Measurements from ENCODE around the gene NFIX. TPM values are rescaled to one million over a fixed set of nuclear protein-coding genes. Genes with fewer than 3 reads are reported as not detected.

The NFIX gene
- total RNA-seq, 1 experiment from 2014 or later = 69.7 TPM

DNA sequence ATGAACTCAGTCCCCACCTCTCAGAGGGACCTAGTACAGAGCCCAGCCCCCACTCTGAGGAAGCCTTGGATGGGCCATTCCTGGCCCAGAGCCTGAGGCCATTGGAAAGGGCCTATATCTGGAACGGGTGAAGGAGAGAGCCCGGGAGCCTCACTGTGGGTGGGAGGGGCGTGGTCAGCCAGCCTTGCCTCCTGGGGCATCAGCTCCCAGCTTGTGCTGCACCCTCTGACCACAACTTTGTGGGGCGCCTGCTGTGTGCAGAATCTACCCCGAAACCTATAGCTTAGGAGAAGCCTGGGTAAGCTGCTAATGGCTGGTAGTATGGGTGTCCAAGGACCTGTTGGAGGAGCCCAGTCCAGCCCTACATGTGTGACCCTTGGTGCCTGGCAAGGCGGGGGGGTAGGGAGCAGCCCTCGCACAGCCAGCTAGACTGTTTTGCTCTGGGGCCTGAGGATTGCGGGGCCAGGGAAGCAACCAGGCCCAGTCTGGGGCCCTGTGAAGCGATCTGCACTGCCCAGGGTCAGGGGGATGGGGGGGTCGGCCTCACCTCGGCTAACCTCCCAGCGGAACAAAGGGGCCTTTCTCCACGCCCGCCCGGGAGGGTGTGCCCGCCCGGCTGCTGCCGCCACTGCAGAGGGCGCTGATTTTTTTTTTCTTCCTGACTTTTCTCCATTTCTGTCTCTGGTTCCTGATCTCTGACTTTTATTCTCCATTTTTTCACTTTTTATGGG lies 65.1 kb downstream of the NFIX start:
- no peak for DNase-seq (ENCODE audit: low spot score)
- peak overlapping the region; percentile 33 for H3K27ac ChIP-seq (ENCODE audit: low read depth, low read length, poor library complexity, severe bottlenecking)
- intact Hi-C loops (cut with micrococcal nuclease; ENCODE audit: unreplicated experiment) = no loop called here
- peak overlapping the region; percentile 43 for H3K4me3 ChIP-seq (ENCODE audit: low read depth, low read length, poor library complexity, severe bottlenecking)
- peaks cover 53% of the 10 kb centered on the region for H3K4me1 ChIP-seq (ENCODE audit: insufficient read depth, low read length, poor library complexity, severe bottlenecking)
- H3K36me3 ChIP-seq (ENCODE audit: insufficient read depth, low read length, poor library complexity, severe bottlenecking) = no peaks in the 10 kb centered on the region
- POLR2A ChIA-PET (ENCODE audit: low non-redundant PET) = interaction anchor here (0.5 kb wide), 1 partner anchor 14 kb away, joined by 6 read pairs; no protein-coding TSS in a partner anchor
- H3K9me3 ChIP-seq (ENCODE audit: low read depth, low read length, poor library complexity, severe bottlenecking) = no peaks in the 10 kb centered on the region
- TF ChIP-seq, protein P1, sequence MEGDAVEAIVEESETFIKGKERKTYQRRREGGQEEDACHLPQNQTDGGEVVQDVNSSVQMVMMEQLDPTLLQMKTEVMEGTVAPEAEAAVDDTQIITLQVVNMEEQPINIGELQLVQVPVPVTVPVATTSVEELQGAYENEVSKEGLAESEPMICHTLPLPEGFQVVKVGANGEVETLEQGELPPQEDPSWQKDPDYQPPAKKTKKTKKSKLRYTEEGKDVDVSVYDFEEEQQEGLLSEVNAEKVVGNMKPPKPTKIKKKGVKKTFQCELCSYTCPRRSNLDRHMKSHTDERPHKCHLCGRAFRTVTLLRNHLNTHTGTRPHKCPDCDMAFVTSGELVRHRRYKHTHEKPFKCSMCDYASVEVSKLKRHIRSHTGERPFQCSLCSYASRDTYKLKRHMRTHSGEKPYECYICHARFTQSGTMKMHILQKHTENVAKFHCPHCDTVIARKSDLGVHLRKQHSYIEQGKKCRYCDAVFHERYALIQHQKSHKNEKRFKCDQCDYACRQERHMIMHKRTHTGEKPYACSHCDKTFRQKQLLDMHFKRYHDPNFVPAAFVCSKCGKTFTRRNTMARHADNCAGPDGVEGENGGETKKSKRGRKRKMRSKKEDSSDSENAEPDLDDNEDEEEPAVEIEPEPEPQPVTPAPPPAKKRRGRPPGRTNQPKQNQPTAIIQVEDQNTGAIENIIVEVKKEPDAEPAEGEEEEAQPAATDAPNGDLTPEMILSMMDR (conservative IDR thresholded peaks at IDR 0.05; ENCODE audit: low read depth, low read length) = no peak
- TF ChIP-seq EZH2 (IDR thresholded peaks at IDR 0.05; ENCODE audit: borderline replicate concordance, low read depth, low read length, poor library complexity, severe bottlenecking) = no peak
- BruUV-seq (replicated peaks) = no TSS peak
- CTCF ChIA-PET = interaction anchor here (0.5 to 2.7 kb wide), 14 partner anchors 13 to 300 kb away, joined by 3 to 20 read pairs (median 4); no protein-coding TSS in a partner anchor
- H3K27me3 ChIP-seq (replicated peaks; ENCODE audit: insufficient read depth, low read depth, low read length, poor library complexity) = no peaks in the 10 kb centered on the region

DNA sequence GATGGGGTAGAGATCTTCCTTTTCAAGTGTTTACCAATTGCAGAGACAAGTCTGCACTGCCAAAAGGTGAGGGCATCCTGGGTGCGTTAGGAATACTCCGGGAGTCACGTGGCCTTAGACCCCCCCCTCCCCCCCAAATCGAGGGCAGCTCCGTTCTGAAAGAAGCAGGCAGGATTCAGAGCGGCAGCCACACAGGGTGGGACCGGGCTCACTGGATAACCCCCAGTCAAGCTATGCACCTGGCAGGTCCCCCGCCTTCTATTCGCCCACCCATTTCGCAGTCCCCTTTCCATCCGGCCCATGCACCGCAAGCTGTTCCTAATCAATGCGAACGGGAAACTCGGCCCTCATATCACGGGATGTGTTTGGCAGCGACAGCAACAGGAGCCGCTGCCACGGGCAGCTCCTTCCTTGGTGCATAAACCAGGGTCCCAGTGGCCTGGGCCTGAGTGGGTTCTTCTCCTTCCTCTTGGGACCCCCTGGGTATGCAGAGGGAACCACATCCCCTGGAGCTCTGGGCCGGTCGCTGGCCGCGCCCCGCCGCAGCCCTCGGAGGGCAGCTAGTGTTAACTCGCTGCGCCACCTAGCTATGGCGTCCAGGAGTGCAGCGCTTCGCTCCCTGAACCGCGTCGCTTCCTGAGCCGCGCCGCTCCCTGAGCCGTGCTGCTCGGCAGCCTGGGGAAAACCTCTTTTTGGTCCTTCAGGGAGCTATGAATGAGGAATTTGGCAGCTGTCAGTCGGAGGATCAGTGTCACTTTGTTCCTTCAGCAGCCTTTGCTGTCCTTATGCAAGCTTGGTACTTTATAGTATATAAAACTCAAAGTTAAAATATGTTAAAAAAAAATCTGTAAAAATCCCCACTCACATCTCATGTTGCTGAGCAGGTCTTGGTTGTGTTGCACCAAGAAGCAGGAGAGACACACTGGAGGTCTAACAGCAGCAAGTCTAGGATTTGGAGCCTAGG lies 66.0 kb downstream of the NFIX start:
- peak; percentile 85 for DNase-seq (ENCODE audit: low spot score)
- no TSS peak for BruUV-seq (replicated peaks)
- no peaks in the 10 kb centered on the region for H3K9me3 ChIP-seq (ENCODE audit: low read depth, low read length, poor library complexity, severe bottlenecking)
- intact Hi-C loops (cut with micrococcal nuclease; ENCODE audit: unreplicated experiment) = loop anchor here (1.0 kb wide), 1 partner anchor 78 kb away; no protein-coding TSS in a partner anchor
- ChIA-PET CTCF (interaction anchor here (0.5 to 2.7 kb wide), 19 partner anchors 14 to 300 kb away, joined by 3 to 20 read pairs (median 3); no protein-coding TSS in a partner anchor), POLR2A (ENCODE audit: low non-redundant PET) (interaction anchor here (0.5 to 0.6 kb wide), 2 partner anchors 10 to 13 kb away, joined by 3 to 6 read pairs; no protein-coding TSS in a partner anchor)
- H3K36me3 ChIP-seq (ENCODE audit: insufficient read depth, low read length, poor library complexity, severe bottlenecking) = no peaks in the 10 kb centered on the region
- H3K27me3 ChIP-seq (replicated peaks; ENCODE audit: insufficient read depth, low read depth, low read length, poor library complexity) = no peaks in the 10 kb centered on the region
- no peak overlapping the region for H3K27ac ChIP-seq (ENCODE audit: low read depth, low read length, poor library complexity, severe bottlenecking)
- peak overlapping the region; percentile 43 for H3K4me3 ChIP-seq (ENCODE audit: low read depth, low read length, poor library complexity, severe bottlenecking)
- peaks cover 45% of the 10 kb centered on the region for H3K4me1 ChIP-seq (ENCODE audit: insufficient read depth, low read length, poor library complexity, severe bottlenecking)
- TF ChIP-seq, protein P1 (conservative IDR thresholded peaks at IDR 0.05; ENCODE audit: low read depth, low read length) = peak; percentile 98
- no peak for TF ChIP-seq EZH2 (IDR thresholded peaks at IDR 0.05; ENCODE audit: borderline replicate concordance, low read depth, low read length, poor library complexity, severe bottlenecking)

DNA sequence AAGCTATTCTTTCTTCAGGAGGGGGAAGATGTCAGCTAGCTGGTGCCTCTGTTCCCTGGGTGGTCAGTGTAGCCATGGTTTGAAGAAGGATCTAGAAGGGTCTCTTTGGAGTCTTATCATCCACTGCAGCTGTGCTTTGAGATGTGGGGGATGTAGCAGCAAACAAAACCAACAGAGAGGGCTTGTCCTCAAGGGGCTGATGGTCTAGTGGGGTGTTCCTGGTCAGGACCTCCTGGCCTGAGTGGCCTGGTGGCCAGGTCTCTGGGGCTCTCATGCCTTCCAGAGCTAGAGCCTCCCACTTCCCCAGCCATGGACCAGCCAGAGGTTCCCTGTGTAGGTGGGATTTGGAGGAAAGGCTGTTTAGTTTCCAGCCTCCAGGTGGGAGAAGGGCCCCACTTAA lies 67.0 kb downstream of the NFIX start:
- H3K4me3 ChIP-seq (ENCODE audit: low read depth, low read length, poor library complexity, severe bottlenecking) = no peak overlapping the region
- H3K36me3 ChIP-seq (ENCODE audit: insufficient read depth, low read length, poor library complexity, severe bottlenecking) = no peaks in the 10 kb centered on the region
- H3K27me3 ChIP-seq (replicated peaks; ENCODE audit: insufficient read depth, low read depth, low read length, poor library complexity) = no peaks in the 10 kb centered on the region
- no peak for DNase-seq (ENCODE audit: low spot score)
- CTCF ChIA-PET = interaction anchor here (1.1 to 2.7 kb wide), 4 partner anchors 29 to 97 kb away, joined by 3 to 20 read pairs (median 12); no protein-coding TSS in a partner anchor
- no peak for TF ChIP-seq EZH2 (IDR thresholded peaks at IDR 0.05; ENCODE audit: borderline replicate concordance, low read depth, low read length, poor library complexity, severe bottlenecking)
- TF ChIP-seq, protein P1 (conservative IDR thresholded peaks at IDR 0.05; ENCODE audit: low read depth, low read length) = no peak
- no TSS peak for BruUV-seq (replicated peaks)
- no peak overlapping the region for H3K27ac ChIP-seq (ENCODE audit: low read depth, low read length, poor library complexity, severe bottlenecking)
- H3K9me3 ChIP-seq (ENCODE audit: low read depth, low read length, poor library complexity, severe bottlenecking) = no peaks in the 10 kb centered on the region
- POLR2A ChIA-PET (ENCODE audit: low non-redundant PET) = interaction anchor here (0.6 kb wide), 1 partner anchor 11 kb away, joined by 3 read pairs; no protein-coding TSS in a partner anchor
- peaks cover 34% of the 10 kb centered on the region for H3K4me1 ChIP-seq (ENCODE audit: insufficient read depth, low read length, poor library complexity, severe bottlenecking)
- intact Hi-C loops (cut with micrococcal nuclease; ENCODE audit: unreplicated experiment) = no loop called here

Data from A673 (cell line).